G401 (cell line): ENCODE results near the gene ZC3H11A. TPM values are rescaled to one million over a fixed set of nuclear protein-coding genes. Genes with fewer than 3 reads are reported as not detected.
A peak's percentile ranks its signal among the peaks of the same experiment; 100 is the strongest.
"Not testable (repeated sequence)": the region's sequence is repeated elsewhere in the genome, so short reads cannot be mapped to it uniquely, and the experiment has no call there.

Experiments
- DNase-seq: peaks from one replicate; pipeline ENCODE4 v3.0.0-alpha.2; 2015; ENCODE audit warnings: low spot score
- in situ Hi-C: cut with HindIII; loops from 2 replicates; pipeline ENCODE4 v1.10.0; 2016; ENCODE audit warnings: low sequenced_read_pairs, mixed read lengths
- total RNA-seq: library from RNA; depleted of rRNA; stranded (reverse); fragments of >200 nt; shearing (Covaris generic); gene quantifications from 2 replicates; pipeline ENCODE4 v1.2.3, GENCODE V29; 2014; rRNA removed

The ZC3H11A gene
- 40.6 and 57.6 TPM in 2 replicates for total RNA-seq

GRCh38 chr1:203795441-203796235 lies at the start of gene ZC3H11A, which contains the start of gene ZBED6:
ZC3H11A (plus strand) TSS chr1:203795623; CDS start chr1:203817071, 21,448 bp downstream.
ZBED6 (plus strand) TSS chr1:203795623; CDS start chr1:203797523, 1,900 bp downstream.
- in situ Hi-C loops = no loop called here

GRCh38 chr1:203746281-203746680 lies 49.1 kb upstream of the ZC3H11A start:
- DNase-seq = no peak
- in situ Hi-C loops = no loop called here

More at GRCh38 chr1:203795441-203796235, at the start of gene ZC3H11A, which contains the start of gene ZBED6:
- DNase-seq = peak; percentile 98

GRCh38 chr1:203751051-203751450 lies 44.4 kb upstream of the ZC3H11A start:
- DNase-seq = no peak
- in situ Hi-C loops = no loop called here

GRCh38 chr1:203751618-203752361 lies 43.6 kb upstream of the ZC3H11A start:
- in situ Hi-C loops = not testable (repeated sequence)

DNA sequence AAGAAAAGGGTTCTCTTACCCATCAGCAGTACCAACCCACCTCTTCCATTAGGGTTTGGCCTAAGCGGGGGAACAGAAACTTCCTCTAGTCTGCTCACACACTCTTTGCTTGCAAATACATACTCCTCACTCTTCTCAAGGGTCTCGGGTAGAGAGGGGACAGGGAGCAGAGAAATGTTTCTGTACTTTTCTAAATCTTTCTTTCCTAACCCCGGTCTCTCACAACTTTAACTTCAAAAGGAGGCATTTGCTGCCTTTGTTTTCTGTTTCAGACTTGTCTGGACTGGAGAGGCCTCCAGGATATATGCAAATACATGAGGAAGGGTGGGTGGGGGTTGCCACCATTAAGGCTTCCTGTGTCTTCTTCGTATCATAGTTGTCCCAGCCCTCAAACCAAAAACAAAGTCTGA lies 41.0 kb upstream of the ZC3H11A start:
- DNase-seq = no peak
- in situ Hi-C loops = no loop called here

More at GRCh38 chr1:203751618-203752361, 43.6 kb upstream of the ZC3H11A start:
- not testable (repeated sequence) for DNase-seq

- no peak for DNase-seq
- in situ Hi-C loops = no loop called here
Measured at GRCh38 chr1:203756036-203756435, 39.4 kb upstream of the ZC3H11A start.

- in situ Hi-C loops, DNase-seq: not testable (repeated sequence)
Measured at GRCh38 chr1:203758749-203759148, 36.7 kb upstream of the ZC3H11A start.

- in situ Hi-C loops = no loop called here
- DNase-seq = no peak
Measured at GRCh38 chr1:203760506-203760905, 34.9 kb upstream of the ZC3H11A start.

DNA sequence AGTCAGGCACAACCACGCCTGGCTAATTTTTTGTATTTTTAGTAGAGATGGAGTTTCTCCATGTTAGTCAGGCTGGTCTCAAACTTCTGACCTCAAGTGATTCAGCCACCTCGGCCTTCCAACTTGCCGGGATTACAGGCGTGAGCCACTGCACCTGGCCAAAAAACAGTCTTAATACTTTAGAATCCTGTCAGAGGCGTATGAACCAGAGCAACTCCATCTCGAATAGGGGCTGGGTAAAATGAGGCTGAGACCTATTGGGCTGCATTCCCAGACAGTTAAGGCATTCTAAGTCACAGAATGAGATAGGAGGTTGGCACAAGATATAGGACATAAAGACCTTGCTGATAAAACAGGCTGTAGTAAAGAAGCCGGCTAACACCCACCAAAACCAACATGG lies 33.5 kb upstream of the ZC3H11A start:
- DNase-seq, in situ Hi-C loops: not testable (repeated sequence)

- in situ Hi-C loops = no loop called here
- DNase-seq = no peak
Measured at GRCh38 chr1:203763505-203763904, 31.9 kb upstream of the ZC3H11A start.

DNA sequence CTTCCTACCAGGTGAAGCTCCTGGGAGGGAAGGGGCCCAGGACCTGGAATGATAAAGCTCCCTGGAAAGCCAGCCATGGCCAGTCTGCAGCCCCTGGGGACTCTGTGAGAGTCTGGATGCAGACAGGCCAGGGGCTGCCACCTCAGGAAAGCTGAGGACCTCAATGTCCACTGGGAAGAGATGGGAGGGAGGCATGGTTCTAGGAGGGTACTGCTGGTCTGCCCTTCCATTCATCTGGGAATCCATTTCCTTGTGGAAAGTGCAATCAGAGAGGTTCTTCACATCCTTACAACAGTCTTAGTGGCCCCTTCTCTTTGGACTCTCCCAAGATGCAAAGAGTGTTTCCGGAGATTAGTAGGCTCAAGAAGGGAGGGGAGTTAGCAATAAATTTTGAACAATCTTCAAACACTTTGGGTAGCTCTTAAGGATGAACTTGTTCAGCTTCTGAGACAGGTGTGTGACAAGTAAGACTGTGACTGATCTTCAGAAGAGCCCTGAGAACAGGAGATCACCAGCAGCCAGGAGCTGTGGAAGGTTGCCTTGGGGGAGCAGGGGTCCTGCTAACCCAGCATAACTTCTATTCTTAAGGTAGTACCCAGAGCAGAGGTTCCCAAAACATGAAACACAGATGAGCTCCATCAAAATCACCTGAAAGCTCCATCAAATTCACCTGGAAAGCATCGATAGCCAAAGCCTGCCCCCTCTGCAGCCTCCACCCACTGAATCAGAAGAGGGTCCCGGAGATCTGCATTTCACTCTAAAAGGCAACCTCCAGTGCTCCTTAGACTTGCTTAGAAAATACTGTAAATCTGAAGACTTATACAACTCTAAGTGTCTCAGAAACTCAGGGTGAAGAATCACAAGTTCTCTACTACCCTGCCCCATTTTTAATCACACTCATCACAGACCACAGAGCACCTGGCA lies 31.1 kb upstream of the ZC3H11A start:
- no peak for DNase-seq
- in situ Hi-C loops = no loop called here

- DNase-seq = no peak
- in situ Hi-C loops = no loop called here
Measured at GRCh38 chr1:203765029-203765837, 30.2 kb upstream of the ZC3H11A start, which contains the start of gene LAX1. LAX1 (plus strand) TSS chr1:203765183; CDS start chr1:203765566, 383 bp downstream.

DNA sequence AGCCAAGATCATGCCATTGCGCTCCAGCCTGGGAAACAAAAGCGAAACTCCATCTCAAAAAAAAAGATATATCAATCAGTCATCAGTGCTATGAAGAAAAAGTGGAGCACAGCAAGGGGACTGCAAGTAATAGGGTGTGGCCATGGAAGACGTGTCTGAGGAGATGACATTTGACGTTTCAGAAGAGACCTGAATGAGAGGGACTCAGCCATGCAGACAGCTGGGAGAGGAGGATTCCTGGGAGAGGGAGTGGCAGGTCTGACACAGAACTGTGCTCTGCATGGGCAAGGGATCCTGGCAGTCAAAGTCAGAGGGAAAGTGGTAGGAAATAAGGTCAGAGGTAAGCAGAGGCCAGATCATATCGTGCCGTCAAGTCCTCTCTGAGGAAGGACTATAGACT lies 27.2 kb upstream of the ZC3H11A start:
- in situ Hi-C loops = no loop called here
- no peak for DNase-seq

GRCh38 chr1:203769505-203770343 lies 25.7 kb upstream of the ZC3H11A start:
- in situ Hi-C loops = no loop called here
- DNase-seq = peak; percentile 96

DNA sequence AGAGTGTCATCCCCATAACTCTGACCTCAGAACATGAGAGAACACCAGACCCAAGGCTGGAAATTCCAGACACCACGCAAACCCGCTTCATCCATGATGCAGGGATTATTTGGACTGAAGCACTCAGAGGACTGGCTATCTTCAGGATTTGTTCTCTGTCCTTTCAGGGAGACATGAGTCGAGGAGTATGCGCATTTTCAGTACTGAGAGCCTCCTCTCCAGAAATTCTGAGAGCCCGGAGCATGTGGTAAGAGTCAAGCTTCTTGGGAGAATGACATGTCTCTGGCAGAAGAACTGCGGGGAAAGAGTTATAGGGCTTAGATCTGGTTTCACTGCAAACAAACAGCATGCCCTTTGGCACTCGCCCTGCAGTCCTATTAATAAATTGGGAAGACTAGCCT lies 23.5 kb upstream of the ZC3H11A start:
- in situ Hi-C loops = no loop called here
- peak; percentile 62 for DNase-seq

DNA sequence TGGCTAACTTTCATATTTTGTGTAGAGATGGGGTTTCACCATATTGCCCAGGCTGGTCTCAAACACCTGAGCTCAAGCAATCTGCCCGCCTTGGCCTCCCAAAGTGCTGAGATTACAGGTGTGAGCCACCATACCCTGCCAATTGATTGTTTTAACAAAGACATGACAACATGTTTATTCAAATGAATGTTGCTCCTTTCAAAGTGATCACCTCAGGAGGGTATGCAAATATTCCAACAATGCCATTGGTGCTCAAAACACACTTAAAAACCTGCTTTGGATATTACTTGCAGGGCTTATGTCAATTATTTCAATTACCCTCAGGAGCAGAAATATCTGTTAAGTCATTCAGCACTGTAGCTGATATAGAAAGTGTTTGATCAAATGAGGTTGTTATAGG lies 22.6 kb upstream of the ZC3H11A start:
- DNase-seq = no peak
- in situ Hi-C loops = no loop called here

- no peak for DNase-seq
- in situ Hi-C loops = no loop called here
Measured at GRCh38 chr1:203776636-203777035, 18.8 kb upstream of the ZC3H11A start.
